Diencephalon (tissue), 1 donor: ENCODE results near the gene GYG1. TPM values are rescaled to one million over a fixed set of nuclear protein-coding genes. Genes with fewer than 3 reads are reported as not detected.

ENCODE experiments used
- total RNA-seq: library from RNA; depleted of rRNA; stranded (reverse); fragments of >200 nt; gene quantifications from one replicate; pipeline ENCODE4 v1.2.3, GENCODE V29; 2014

The GYG1 gene
- total RNA-seq: 23.1 TPM

DNA sequence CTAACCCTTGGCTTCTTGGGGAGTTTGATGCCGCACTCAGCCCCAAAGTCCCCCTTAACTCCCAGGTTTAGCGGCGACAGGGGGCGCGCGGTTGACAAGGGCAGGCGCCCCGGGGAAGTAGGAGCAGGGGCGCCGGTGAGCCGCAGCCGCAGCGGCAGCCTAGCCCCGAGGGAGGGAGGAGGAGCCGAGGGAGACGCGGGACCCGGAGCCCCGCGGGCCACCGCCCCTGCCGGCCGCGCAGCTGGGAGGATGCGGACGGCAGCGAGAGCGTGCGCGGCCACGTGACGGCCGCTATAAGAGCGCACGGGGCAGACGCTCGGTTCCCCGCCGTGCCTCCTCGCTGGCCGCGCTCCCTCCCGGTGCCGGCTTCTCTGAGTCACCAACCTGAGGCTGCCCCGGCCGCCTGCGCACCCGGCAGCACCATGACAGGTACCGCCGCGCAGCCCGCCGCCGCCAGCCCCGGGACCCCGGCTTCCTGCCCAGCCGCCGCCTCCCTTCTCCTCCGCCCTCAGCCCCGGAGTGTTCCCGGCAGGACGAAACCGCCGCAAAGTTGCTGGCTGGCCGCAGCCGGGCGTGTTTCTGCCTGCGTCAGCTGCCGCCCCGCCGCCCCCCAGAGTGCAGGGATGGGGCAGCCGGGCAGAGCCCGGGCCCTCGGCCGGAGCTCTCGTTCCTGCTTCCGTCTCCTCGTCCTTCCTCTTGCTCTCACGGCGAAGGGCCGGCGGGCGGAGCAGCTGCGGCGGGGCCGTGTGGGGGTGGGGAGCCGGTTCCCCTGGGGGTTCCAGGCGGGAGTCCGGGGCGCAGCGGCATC is at the start of gene GYG1:
Gene GYG1 (plus strand): TSS at position 322 of the 808 bp plus-strand sequence. CDS start 101 bp downstream, at position 423.

Other genes starting within 250 kb of the GYG1 start
- gene CPB1, start 163.7 kb upstream of the GYG1 start, total RNA-seq: not detected
- gene CPA3, start 126.2 kb upstream of the GYG1 start, total RNA-seq: 1.6 TPM
- 88.6 TPM for gene HLTF, start 95.0 kb downstream of the GYG1 start, total RNA-seq
- 22.4 TPM for gene HPS3, start 138.1 kb downstream of the GYG1 start, total RNA-seq
- gene CP, start 230.3 kb downstream of the GYG1 start, total RNA-seq: 12.0 TPM